ENCODE measurements around the gene DENND6B. TPM values are rescaled to one million over a fixed set of nuclear protein-coding genes. Genes with fewer than 3 reads are reported as not detected.
"Not testable (repeated sequence)": the region's sequence is repeated elsewhere in the genome, so short reads cannot be mapped to it uniquely, and the experiment has no call there.

DENND6B gene
- total and polyA plus RNA-seq, 12 donors, result 1.1 to 3.6 (median 2.0) TPM

DNA sequence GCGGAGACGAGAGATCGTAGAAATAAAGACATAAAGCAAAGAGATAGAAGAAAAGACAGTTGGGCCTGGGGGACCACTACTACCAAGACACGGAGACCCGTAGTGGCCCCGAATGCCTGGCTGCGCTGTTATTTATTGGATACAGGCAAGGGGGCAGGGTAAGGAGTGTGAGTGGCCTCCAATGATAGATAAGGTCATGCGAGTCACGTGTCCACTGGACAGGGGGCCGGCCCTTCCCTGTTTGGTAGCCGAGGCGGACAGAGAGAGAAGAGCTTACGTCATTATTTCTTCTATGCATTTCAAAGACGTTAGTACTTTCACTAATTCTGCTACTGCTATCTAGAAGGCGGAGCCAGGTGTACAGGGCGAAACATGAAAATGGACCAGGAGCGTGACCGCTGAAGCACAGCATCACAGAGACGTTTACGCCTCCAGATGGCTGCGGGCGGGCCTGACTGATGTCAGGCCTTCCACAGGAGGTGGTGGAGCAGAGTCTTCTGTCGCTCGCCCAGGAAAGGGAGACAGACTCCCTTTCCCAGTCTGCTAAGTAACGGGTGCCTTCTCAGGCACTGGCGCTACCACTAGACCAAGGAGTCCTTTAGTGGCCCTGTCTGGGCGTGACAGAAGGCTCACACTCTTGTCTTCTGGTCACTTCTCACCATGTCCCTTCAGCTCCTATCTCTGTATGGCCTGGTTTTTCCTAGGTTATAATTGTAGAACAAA, 41.1 kb upstream of the DENND6B start:
- Histone ChIP-seq H3K27ac (no peak overlapping the region), H3K4me1 (peaks cover 3 to 20% (median 10%) of the 10 kb centered on the region in 9 donors), H3K9me3 (no peaks in the 10 kb centered on the region), H3K27me3 (no peaks in the 10 kb centered on the region), H3K4me3 (no peak overlapping the region), H3K36me3 (peaks cover 0 to 60% (median 10%) of the 10 kb centered on the region in 9 donors)
- no peak for TF ChIP-seq CTCF (IDR thresholded peaks at IDR 0.05)
- intact Hi-C loops (cut with DNase I), result no loop called here
- WGBS, 2 donors, result 94% methylated on average over 27 of the region's 27 CpGs
- DNase-seq (no peak), ATAC-seq (no peak)

DNA sequence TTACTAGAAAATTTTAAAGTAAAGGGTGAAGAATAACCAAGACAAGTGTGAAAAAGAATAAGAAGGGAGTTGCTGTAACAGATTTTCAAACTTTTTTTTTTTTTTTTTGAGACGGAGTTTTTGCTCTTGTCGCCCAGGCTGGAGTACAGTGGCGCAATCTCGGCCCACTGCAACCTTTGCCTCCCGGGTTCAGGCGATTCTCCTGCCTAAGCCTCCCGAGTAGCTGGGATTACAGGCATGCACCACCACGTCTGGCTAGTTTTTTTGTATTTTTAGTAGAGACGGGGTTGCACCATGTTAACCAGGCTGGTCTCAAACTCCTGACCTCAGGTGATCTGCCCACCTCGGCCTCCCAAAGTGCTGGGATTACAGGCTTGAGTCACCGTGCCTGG, 37.0 kb upstream of the DENND6B start:
- DNase-seq; ATAC-seq; H3K4me3 ChIP-seq; intact Hi-C loops (cut with DNase I); H3K27me3 ChIP-seq; H3K9me3 ChIP-seq; H3K27ac ChIP-seq: not testable (repeated sequence)
- Histone ChIP-seq H3K36me3 (peaks cover 0 to 44% (median 9%) of the 10 kb centered on the region in 9 donors), H3K4me1 (peaks cover 3 to 35% (median 20%) of the 10 kb centered on the region in 9 donors)
- WGBS, 2 donors, result 94% methylated on average over 11 of the region's 11 CpGs

GRCh38 chr22:50363166-50363802, 36.5 kb upstream of the DENND6B start:
- intact Hi-C loops (cut with DNase I), result no loop called here
- Histone ChIP-seq H3K27me3 (no peaks in the 10 kb centered on the region), H3K4me1 (peaks cover 3 to 35% (median 20%) of the 10 kb centered on the region in 9 donors), H3K4me3 (no peak overlapping the region), H3K36me3 (peaks cover 0 to 40% (median 9%) of the 10 kb centered on the region in 9 donors), H3K27ac (no peak overlapping the region), H3K9me3 (peaks cover 0 to 6% (median 0%) of the 10 kb centered on the region in 11 donors)
- WGBS, 2 donors, result 90 to 92% methylated on average over 8 of the region's 8 CpGs
- no peak for ATAC-seq
- DNase-seq, result no peak
- TF ChIP-seq CTCF (IDR thresholded peaks at IDR 0.05), result no peak

- ATAC-seq (no peak), DNase-seq (no peak)
- intact Hi-C loops (cut with DNase I), result no loop called here
- H3K4me1 ChIP-seq, result peaks cover 3 to 29% (median 20%) of the 10 kb centered on the region in 9 donors
- H3K27me3 ChIP-seq, result no peaks in the 10 kb centered on the region
- H3K9me3 ChIP-seq, result peaks cover 0 to 6% (median 0%) of the 10 kb centered on the region in 11 donors
- no peak overlapping the region for H3K4me3 ChIP-seq
- 90 to 93% methylated on average over 5 of the region's 5 CpGs for WGBS, 2 donors
- H3K36me3 ChIP-seq, result peaks cover 0 to 34% (median 9%) of the 10 kb centered on the region in 9 donors
- H3K27ac ChIP-seq, result no peak overlapping the region
- TF ChIP-seq CTCF (IDR thresholded peaks at IDR 0.05), result no peak
Observed at GRCh38 chr22:50361688-50362087, 34.9 kb upstream of the DENND6B start.

- DNase-seq (no peak), ATAC-seq (no peak)
- no peak for TF ChIP-seq CTCF (IDR thresholded peaks at IDR 0.05)
- 97% methylated on average over 5 of the region's 5 CpGs for WGBS, 2 donors
- intact Hi-C loops (cut with DNase I), result no loop called here
- Histone ChIP-seq H3K27me3 (no peaks in the 10 kb centered on the region), H3K9me3 (peaks cover 0 to 6% (median 0%) of the 10 kb centered on the region in 11 donors), H3K27ac (no peak overlapping the region), H3K4me3 (no peak overlapping the region), H3K4me1 (peaks cover 3 to 24% (median 17%) of the 10 kb centered on the region in 9 donors), H3K36me3 (peaks cover 0 to 37% (median 9%) of the 10 kb centered on the region in 9 donors)
Observed at GRCh38 chr22:50361222-50361621, 34.4 kb upstream of the DENND6B start.

Data from heart right ventricle (tissue), 16 donors.